Thyroid gland (tissue), 4 donors: ENCODE data around the gene ABLIM1. TPM values are rescaled to one million over a fixed set of nuclear protein-coding genes. Genes with fewer than 3 reads are reported as not detected.

Source experiments
- DNase-seq, 2 donors: peaks; one replicate each; pipeline ENCODE4 v3.0.0-alpha.2; 2019
- H3K27ac ChIP-seq, 3 donors: fragments of 200-600 bp; sonication (generic); 1 replicate in 2 of 3; 2 replicates in 1 of 3; pipeline ENCODE4 v1.5.1; 2016 to 2019; ENCODE audit warnings: mild to moderate bottlenecking in 1 of 3, moderate library complexity in 1 of 3
- H3K27me3 ChIP-seq: fragments of 200-600 bp; sonication (generic); one replicate; pipeline ENCODE4 v1.5.1; 2019
- H3K36me3 ChIP-seq, 2 donors: fragments of 200-600 bp; sonication (generic); one replicate each; pipeline ENCODE4 v1.5.1; 2016 to 2019
- H3K4me1 ChIP-seq, 2 donors: fragments of 200-600 bp; sonication (generic); one replicate each; pipeline ENCODE4 v1.5.1; 2017 to 2019
- H3K4me3 ChIP-seq, 3 donors: fragments of 200-600 bp; sonication (generic); replicated peaks in 1 of 3; 1 replicate in 2 of 3; 2 replicates in 1 of 3; pipeline ENCODE4 v1.5.1; 2016; ENCODE audit warnings: mild to moderate bottlenecking in 1 of 3
- H3K9me3 ChIP-seq: fragments of 200-600 bp; sonication (generic); one replicate; pipeline ENCODE4 v1.5.1; 2017
- POLR2A ChIP-seq, 2 donors: fragments of 450-650 bp; IDR thresholded peaks; one replicate each; pipeline ENCODE4 v1.6.1; 2017; ENCODE audit warnings: antibody characterized with exemption in 2 of 2, mild to moderate bottlenecking in 2 of 2, moderate library complexity in 1 of 2
- WGBS, 2 donors: methylation state at CpG; one replicate each; pipeline ENCODE4 v1.1.5; 2017; 5-methylcytosine and 5-hydroxymethylcytosine counted together
- intact Hi-C: fragments of 100-400 bp; cut with DNase I; formaldehyde crosslinking; loops from one replicate; pipeline ENCODE4 v1.15.1; 2023
- total RNA-seq, 4 donors: library from RNA; depleted of rRNA; stranded (reverse); fragments of >200 nt; gene quantifications; one replicate each; pipeline ENCODE4 v1.2.3, GENCODE V29; 2016
- TF ChIP-seq, protein P1 (sequence below), 6 experiments: fragments of 200-600 bp in 3 of 6; fragments of 450-650 bp in 3 of 6; sonication (generic) in 3 of 6; IDR thresholded peaks; one replicate each; pipeline ENCODE4 v1.5.1; 2016 to 2019; ENCODE audit warnings: antibody characterized with exemption in 6 of 6, mild to moderate bottlenecking in 2 of 6, inconsistent platforms in 1 of 6, moderate library complexity in 1 of 6

Gene ABLIM1
- total RNA-seq, 4 donors from 2014 or later = 225 to 404 (median 382) TPM

DNA sequence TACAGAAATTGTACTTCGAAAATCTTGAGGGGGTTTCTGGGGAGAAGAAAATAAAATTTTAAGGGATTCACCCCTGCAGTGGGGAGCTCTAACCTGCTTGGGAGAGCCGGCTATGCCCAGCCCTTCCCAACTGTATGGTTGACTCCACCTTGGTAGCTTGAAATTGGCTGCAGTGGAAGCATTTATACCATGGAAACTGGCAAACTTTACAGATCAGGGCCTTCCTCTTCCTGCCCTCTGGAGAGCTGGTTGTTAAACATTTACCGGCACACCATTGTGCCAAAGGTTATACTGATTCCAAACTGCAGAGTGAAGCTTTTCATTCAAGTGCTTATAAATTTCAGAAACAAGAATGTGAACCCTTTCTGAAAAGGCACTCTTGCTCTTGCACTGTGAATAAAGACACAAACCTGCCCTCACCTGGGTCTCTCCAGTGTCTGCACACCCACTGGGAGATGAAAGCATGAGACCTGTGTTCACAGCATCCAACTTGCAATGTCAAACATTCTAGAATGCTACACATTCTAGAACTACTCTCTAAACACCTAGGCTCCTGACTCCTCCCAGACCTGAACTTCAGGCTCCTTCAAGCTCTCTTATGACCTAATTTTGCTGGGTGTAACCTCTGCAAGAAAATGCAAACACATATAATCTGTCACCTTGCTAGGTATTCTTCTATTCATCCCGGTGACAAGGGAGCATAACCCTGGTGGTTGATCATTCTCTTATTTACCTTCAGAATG lies 44.7 kb downstream of the ABLIM1 start:
- Histone ChIP-seq H3K27me3 (no peaks in the 10 kb centered on the region), H3K27ac (peak overlapping the region; percentile 66 to 86 (median 73)), H3K4me1 (peaks cover 19 to 48% of the 10 kb centered on the region in 2 donors), H3K36me3 (no peaks in the 10 kb centered on the region), H3K9me3 (no peaks in the 10 kb centered on the region), H3K4me3 (no peak overlapping the region)
- DNase-seq = peak in 1 of 2 donors; percentile 36
- intact Hi-C loops = no loop called here
- TF ChIP-seq, protein P1, sequence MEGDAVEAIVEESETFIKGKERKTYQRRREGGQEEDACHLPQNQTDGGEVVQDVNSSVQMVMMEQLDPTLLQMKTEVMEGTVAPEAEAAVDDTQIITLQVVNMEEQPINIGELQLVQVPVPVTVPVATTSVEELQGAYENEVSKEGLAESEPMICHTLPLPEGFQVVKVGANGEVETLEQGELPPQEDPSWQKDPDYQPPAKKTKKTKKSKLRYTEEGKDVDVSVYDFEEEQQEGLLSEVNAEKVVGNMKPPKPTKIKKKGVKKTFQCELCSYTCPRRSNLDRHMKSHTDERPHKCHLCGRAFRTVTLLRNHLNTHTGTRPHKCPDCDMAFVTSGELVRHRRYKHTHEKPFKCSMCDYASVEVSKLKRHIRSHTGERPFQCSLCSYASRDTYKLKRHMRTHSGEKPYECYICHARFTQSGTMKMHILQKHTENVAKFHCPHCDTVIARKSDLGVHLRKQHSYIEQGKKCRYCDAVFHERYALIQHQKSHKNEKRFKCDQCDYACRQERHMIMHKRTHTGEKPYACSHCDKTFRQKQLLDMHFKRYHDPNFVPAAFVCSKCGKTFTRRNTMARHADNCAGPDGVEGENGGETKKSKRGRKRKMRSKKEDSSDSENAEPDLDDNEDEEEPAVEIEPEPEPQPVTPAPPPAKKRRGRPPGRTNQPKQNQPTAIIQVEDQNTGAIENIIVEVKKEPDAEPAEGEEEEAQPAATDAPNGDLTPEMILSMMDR (IDR thresholded peaks at IDR 0.05) = no peak
- peak in 1 of 2 donors; percentile 12 for TF ChIP-seq POLR2A (IDR thresholded peaks at IDR 0.05)
- WGBS, 2 donors = 55 to 59% methylated on average over 4 of the region's 4 CpGs

DNA sequence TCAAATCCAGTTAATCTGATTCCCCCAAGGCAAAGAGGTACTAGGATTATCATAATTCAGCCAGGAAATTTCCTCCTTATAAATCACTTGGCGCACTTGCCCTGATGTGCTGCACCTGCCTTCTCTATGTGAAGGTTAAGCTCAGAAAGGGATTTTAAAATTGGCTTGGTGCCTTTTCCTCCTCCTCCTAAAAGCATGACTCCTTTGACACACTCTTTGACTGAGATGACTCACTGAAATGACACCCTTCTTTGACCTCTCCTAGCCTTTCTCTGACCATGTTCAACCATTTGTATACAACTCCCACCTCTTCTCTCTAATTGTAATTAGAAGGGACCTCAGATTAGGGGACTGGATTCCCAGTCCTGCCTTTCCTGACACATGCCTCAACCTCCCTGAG lies 46.5 kb downstream of the ABLIM1 start:
- DNase-seq = no peak
- H3K4me3 ChIP-seq = no peak overlapping the region
- H3K27ac ChIP-seq = peak overlapping the region in 2 of 3 donors; percentile 73 to 86
- no peaks in the 10 kb centered on the region for H3K36me3 ChIP-seq
- H3K27me3 ChIP-seq = no peaks in the 10 kb centered on the region
- H3K4me1 ChIP-seq = peaks cover 19 to 48% of the 10 kb centered on the region in 2 donors
- TF ChIP-seq, protein P1 (IDR thresholded peaks at IDR 0.05) = no peak
- TF ChIP-seq POLR2A (IDR thresholded peaks at IDR 0.05) = no peak
- no peaks in the 10 kb centered on the region for H3K9me3 ChIP-seq
- intact Hi-C loops = no loop called here
- 93 to 97% methylated on average over 1 of the region's 1 CpG for WGBS, 2 donors

DNA sequence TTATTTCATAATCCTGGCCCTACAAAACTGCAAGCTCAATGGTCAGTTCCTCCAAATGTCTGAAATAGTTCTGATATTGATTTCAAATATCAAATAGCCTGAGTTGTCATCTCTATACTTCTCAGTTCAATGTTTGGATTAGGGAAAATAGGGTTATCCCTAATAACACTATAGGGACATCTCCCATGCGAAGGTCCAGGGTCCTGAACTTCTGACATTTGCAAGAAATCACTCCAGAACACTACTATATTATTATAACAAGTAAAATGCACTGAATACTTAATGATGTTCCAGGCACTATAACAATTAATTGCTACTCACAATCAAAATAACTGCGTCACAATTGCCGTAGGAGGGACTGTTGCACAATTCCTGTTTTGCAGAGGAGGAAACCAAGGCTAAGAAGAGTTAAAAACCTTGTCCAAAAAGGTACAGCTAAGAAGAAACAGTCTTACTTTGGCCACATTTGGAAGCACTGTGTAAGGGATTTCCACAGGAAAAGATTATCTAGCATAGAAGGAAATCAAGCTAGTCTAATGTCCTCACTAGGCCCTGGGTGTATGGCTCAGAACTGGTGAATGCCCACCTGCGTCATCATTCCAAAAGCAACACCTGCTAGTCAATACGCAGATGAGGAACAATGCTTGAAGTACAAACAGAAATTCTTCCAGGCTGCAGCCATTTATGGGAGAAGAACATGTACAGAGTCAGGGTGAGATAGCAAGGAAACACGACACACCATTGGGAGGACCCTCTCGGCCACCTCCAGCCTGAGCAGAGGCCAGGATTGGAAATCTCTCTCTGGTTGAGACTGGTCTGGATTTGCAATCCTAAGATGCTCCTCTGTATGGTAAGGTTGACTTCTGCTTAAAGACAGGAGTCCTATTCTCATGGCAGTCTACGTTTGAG lies 48.3 kb downstream of the ABLIM1 start:
- intact Hi-C loops = no loop called here
- Histone ChIP-seq H3K27ac (no peak overlapping the region), H3K27me3 (no peaks in the 10 kb centered on the region), H3K4me3 (no peak overlapping the region), H3K4me1 (peaks cover 32 to 47% of the 10 kb centered on the region in 2 donors), H3K36me3 (no peaks in the 10 kb centered on the region), H3K9me3 (no peaks in the 10 kb centered on the region)
- WGBS, 2 donors = 88 to 90% methylated on average over 8 of the region's 8 CpGs
- no peak for DNase-seq
- TF ChIP-seq POLR2A (IDR thresholded peaks at IDR 0.05) = no peak
- TF ChIP-seq, protein P1 (IDR thresholded peaks at IDR 0.05) = no peak

DNA sequence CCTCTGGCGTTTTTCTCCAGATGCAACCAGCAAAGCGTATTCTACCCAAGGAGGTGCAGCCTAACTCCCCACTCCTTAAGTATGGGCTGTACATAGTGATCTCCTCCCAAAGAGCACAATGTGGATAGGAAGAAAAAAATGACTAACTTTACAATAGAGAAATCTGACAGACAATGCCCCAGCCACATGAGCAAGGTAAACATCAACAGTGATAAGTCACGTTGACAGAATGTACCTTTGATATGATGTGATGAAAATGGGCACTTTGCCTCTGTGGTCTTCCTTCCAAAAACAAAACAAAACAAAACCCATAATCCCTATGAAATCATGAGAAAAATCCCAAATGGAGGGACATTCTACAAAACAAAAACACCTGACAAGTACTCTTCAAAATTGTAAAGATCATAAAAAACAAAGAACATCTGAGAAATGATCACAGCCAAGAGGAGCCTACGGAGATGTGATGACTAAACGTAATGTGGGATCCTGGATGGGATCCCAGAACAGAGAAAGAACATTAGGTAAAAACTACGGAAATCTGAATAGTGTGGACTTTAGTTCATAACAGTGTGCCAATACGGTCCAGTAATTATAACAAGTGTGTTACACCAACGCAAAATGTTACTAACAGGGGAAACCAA lies 50.6 kb downstream of the ABLIM1 start:
- Histone ChIP-seq H3K4me3 (no peak overlapping the region), H3K27ac (peak overlapping the region in 1 of 3 donors; percentile 17), H3K27me3 (no peaks in the 10 kb centered on the region), H3K4me1 (peaks cover 30 to 43% of the 10 kb centered on the region in 2 donors), H3K36me3 (no peaks in the 10 kb centered on the region), H3K9me3 (no peaks in the 10 kb centered on the region)
- no peak for DNase-seq
- intact Hi-C loops = no loop called here
- WGBS, 2 donors = 70 to 85% methylated on average over 8 of the region's 8 CpGs
- TF ChIP-seq, protein P1 (IDR thresholded peaks at IDR 0.05) = no peak
- TF ChIP-seq POLR2A (IDR thresholded peaks at IDR 0.05) = no peak
